Suppressor macrophage treated with lipopolysaccharide for 1 hour (primary cell): ENCODE data around the gene KPNA4.
"Not testable (repeated sequence)": the region's sequence is repeated elsewhere in the genome, so short reads cannot be mapped to it uniquely, and the experiment has no call there.

ENCODE experiments used
- DNase-seq, 3 donors: peaks; one replicate each; pipeline ENCODE4 v3.0.0-alpha.2; 2020 to 2022

Gene KPNA4

GRCh38 chr3:160482796-160483195, 82.6 kb downstream of the KPNA4 start:
- DNase-seq, result no peak

GRCh38 chr3:160481856-160482255, 83.5 kb downstream of the KPNA4 start:
- DNase-seq, result no peak

- no peak for DNase-seq
These were observed 84.4 kb downstream of the KPNA4 start for GRCh38 chr3:160480931-160481330.

DNA sequence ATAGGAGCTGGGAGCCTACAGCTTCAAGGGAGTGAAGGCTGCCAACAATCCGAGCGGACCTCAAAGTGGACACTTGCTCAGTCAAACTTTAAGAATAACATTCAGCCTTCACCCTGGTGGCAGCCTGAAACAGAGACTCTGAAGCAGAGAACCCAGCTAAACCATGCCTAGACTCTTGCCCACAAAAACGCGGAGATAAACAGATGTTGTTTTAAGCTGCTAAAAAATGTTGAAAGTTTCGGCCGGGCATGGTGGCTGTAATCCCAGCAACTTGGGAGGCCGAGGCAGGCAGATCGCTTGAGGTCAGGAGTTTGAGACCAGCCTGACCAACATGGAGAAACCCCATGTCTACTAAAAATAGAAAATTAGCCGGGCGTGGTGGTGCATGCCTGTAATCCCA, 86.0 kb downstream of the KPNA4 start:
- no peak for DNase-seq

- DNase-seq, result no peak
These were observed 87.0 kb downstream of the KPNA4 start for GRCh38 chr3:160478338-160478737.

DNA sequence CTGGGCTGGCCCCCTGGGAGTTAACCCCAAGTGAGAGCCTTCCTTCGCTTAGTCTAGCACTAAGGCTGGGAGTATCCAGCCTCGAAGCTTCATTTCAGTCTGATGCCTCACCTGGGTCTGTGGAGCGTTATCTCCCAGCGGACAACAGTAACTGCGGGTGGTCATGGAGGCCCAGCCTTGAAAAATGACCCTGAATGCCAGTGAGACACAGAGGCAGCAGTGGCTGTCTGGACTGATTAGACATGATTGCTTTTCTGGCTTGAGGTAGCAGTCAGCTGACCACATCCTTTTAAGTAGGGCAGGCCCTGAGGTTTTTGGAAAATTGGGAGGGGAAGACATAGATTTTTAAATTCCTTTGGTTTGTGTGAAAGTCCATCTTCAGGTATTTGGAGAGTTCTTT, 87.6 kb downstream of the KPNA4 start:
- no peak for DNase-seq

- DNase-seq, result no peak
These were observed 89.5 kb downstream of the KPNA4 start for GRCh38 chr3:160475884-160476283.

- no peak for DNase-seq
These were observed 90.2 kb downstream of the KPNA4 start for GRCh38 chr3:160475153-160475552.

- DNase-seq, result no peak
These were observed 90.9 kb downstream of the KPNA4 start for GRCh38 chr3:160474416-160474838.

GRCh38 chr3:160473978-160474377, 91.4 kb downstream of the KPNA4 start:
- no peak for DNase-seq

- DNase-seq, result no peak
These were observed 92.2 kb downstream of the KPNA4 start for GRCh38 chr3:160473221-160473620.

DNA sequence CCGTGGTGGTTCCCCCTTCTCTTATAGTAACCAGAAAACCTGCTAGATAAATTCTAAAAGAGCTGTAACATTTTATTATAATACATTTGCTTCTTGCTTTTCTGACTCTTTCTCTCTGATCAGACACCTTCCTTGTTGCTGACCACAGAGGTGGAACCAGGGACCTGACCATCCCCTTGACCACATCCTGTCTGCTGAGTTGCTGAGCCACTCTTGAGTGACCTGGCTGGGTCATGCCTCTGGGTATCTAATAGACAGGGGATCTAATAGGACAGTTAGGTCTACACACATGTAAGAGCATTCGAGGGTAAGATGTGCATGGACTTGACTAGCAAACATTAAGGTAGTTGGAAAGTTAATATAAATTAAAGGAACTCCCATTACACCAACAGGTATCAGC, 93.0 kb downstream of the KPNA4 start:
- DNase-seq, result no peak

GRCh38 chr3:160471892-160472291, 93.5 kb downstream of the KPNA4 start:
- no peak for DNase-seq

GRCh38 chr3:160470181-160470580, 95.2 kb downstream of the KPNA4 start:
- DNase-seq, result no peak

DNA sequence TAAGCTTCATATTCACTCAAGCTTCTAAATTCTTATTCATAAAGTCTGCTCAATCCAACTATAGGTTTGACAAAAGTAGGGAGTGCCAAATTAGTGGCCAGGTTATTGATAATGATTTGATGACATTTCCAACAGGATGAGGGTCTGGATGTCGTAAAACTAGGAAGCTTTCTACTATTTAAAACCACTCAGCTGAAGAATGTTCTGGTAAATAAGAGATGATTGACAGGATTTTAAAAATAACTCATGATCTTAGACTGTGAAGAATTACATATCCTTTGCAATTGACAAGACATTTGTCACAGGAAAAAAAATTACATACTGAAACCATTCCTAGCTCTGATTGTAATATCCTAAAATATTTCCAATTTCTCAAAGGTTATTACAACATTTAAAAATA, 100.4 kb downstream of the KPNA4 start:
- no peak for DNase-seq

DNA sequence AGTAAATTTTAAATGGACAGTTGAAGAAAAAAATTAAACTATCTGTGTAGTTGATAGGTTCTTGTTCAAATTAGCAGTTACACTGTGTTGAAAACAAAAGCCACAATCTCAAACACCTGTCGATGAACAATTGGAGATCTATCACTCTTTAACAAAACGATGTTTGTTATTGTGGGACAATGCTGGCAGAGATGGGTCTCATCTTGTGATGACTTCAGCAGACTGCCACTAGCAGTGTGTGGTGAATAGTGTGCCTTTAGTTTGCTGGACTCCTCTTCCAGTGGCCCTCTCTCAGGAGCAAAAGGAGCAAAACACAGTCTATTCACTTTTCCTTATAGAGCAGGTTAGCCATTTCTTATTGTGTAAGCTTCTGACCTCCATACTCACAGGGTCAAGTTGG, 101.0 kb downstream of the KPNA4 start:
- DNase-seq, result no peak

- no peak for DNase-seq
These were observed 105.3 kb downstream of the KPNA4 start for GRCh38 chr3:160460033-160460432.

GRCh38 chr3:160459450-160459970, 105.9 kb downstream of the KPNA4 start:
- no peak for DNase-seq

DNA sequence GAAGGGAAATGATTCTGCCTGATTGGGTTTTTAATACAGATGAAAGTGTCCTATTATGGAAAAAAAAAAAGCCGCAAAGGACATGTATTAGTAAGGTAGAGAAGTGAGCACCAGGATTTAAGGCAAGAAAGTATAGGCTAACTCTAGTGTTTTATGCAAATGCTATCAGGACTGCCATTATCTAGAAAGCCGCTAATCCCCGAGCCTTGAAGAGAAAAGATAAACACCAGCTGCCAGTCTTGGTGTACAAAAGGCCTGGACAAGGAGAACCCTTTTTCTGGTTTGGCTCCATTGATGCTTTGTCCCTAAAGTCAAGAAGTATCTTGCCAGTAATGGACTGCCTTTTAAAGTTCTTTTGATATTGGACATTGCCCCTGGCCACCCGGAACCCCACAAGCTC, 107.2 kb downstream of the KPNA4 start:
- no peak for DNase-seq

- DNase-seq, result no peak
These were observed 109.5 kb downstream of the KPNA4 start for GRCh38 chr3:160455846-160456245.

DNA sequence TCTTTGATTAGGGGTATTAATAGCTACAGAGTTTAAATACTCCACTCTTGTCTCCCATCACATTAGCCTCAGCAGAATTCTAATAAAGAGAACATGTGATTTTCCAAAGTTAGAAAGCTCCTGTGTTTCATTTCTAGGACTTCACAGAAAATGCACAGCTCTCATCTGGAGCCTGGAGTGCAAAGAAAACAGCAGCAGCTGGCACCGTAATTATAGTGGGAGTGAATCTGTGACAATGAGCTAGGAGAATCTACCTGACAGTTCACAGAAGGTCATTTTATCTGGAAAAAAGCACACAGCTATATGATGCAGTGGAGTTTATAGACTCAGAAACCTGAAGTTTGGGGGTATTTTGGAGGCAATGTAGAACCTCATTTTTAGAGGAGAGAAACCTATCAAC, 110.4 kb downstream of the KPNA4 start:
- no peak for DNase-seq

- not testable (repeated sequence) for DNase-seq
These were observed 113.1 kb downstream of the KPNA4 start for GRCh38 chr3:160452251-160452650.

- DNase-seq, result no peak
These were observed 113.8 kb downstream of the KPNA4 start for GRCh38 chr3:160451602-160452001.

DNA sequence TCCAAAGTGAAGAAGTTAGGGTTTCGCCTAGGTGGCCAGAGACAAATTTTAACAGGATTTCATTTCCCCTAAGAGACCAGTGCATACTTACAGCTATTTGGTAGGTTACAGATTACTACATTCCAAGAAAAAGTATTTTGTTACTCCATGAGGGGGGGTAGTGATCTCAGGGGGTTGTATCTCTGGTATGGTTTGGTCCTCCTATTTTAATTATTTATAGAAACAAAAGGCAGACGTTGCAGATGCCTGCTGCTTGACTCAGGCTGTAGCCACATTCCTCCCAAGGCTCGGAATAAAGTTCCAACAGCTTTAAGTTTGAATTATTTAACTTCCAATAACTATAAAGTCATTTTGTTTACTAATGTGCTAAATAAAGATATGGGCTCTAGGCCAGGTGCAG, 114.5 kb downstream of the KPNA4 start:
- no peak for DNase-seq
